H9 (cell line): ENCODE results near the gene SEZ6. TPM values are rescaled to one million over a fixed set of nuclear protein-coding genes. Genes with fewer than 3 reads are reported as not detected.

Experiments
- DNase-seq: peaks from one replicate; pipeline ENCODE4 v3.0.0-alpha.2; 2017
- H2AFZ ChIP-seq: one replicate; pipeline ENCODE4 v1.6.1; 2013; ENCODE audit warnings: mild to moderate bottlenecking, low read length, control low read depth, moderate library complexity
- H2AK5ac ChIP-seq: 2 replicates; pipeline ENCODE4 v1.6.1; 2013; ENCODE audit warnings: low read length, control low read depth, mixed read lengths; ENCODE audit not compliant: insufficient read length
- H2BK120ac ChIP-seq: one replicate; pipeline ENCODE4 v1.6.1; 2013; ENCODE audit warnings: low read depth, mild to moderate bottlenecking, low read length, control low read depth, inconsistent platforms; ENCODE audit not compliant: poor library complexity, severe bottlenecking
- H2BK12ac ChIP-seq: 2 replicates; pipeline ENCODE4 v1.6.1; 2013; ENCODE audit warnings: low read length, control low read depth, mixed read lengths, low read depth; ENCODE audit not compliant: insufficient read length
- H2BK15ac ChIP-seq: 2 replicates; pipeline ENCODE4 v1.6.1; 2013; ENCODE audit warnings: low read depth, low read length, control low read depth
- H2BK20ac ChIP-seq: one replicate; pipeline ENCODE4 v1.6.1; 2013; ENCODE audit warnings: low read depth, mild to moderate bottlenecking, low read length, control low read depth, inconsistent platforms; ENCODE audit not compliant: poor library complexity, severe bottlenecking
- H2BK5ac ChIP-seq: 2 replicates; pipeline ENCODE4 v1.6.1; 2013; ENCODE audit warnings: low read length, control low read depth, mixed read lengths; ENCODE audit not compliant: insufficient read length
- H3K14ac ChIP-seq: 2 replicates; pipeline ENCODE4 v1.6.1; 2013; ENCODE audit warnings: low read length, control low read depth; ENCODE audit not compliant: insufficient read depth
- H3K18ac ChIP-seq: 2 replicates; pipeline ENCODE4 v1.6.1; 2013; ENCODE audit warnings: low read depth, mild to moderate bottlenecking, mixed read lengths, low read length, control low read depth; ENCODE audit not compliant: insufficient read length
- H3K23ac ChIP-seq: 2 replicates; pipeline ENCODE4 v1.6.1; 2013; ENCODE audit warnings: low read length, control low read depth, mixed read lengths, low read depth; ENCODE audit not compliant: insufficient read length
- H3K23me2 ChIP-seq: 2 replicates; pipeline ENCODE4 v1.6.1; 2013; ENCODE audit warnings: low read depth, mild to moderate bottlenecking, mixed read lengths, low read length, control low read depth; ENCODE audit not compliant: insufficient read length, poor library complexity, severe bottlenecking
- H3K27ac ChIP-seq: 2 replicates; pipeline ENCODE4 v1.5.1; 2013; ENCODE audit warnings: low read length, control low read depth, mixed read lengths, low read depth; ENCODE audit not compliant: insufficient read length
- H3K27me3 ChIP-seq: 2 replicates; pipeline ENCODE4 v1.6.1; 2013; ENCODE audit warnings: low read length, control low read depth, inconsistent platforms; ENCODE audit not compliant: insufficient read depth
- H3K4ac ChIP-seq: 2 replicates; pipeline ENCODE4 v1.6.1; 2013; ENCODE audit warnings: low read depth, mild to moderate bottlenecking, control low read depth, inconsistent platforms, low read length, moderate library complexity
- H3K4me1 ChIP-seq: 2 replicates; pipeline ENCODE4 v1.6.1; 2013; ENCODE audit warnings: low read length, control low read depth, inconsistent platforms; ENCODE audit not compliant: insufficient read depth
- H3K4me2 ChIP-seq: 2 replicates; pipeline ENCODE4 v1.6.1; 2013; ENCODE audit warnings: low read length, control low read depth, mixed read lengths; ENCODE audit not compliant: insufficient read length, insufficient read depth
- H3K56ac ChIP-seq: 2 replicates; pipeline ENCODE4 v1.6.1; 2013; ENCODE audit warnings: low read depth, mild to moderate bottlenecking, mixed read lengths, low read length, control low read depth; ENCODE audit not compliant: insufficient read length
- H3K79me1 ChIP-seq: 2 replicates; pipeline ENCODE4 v1.6.1; 2013; ENCODE audit warnings: low read depth, mild to moderate bottlenecking, moderate library complexity, low read length, control low read depth, inconsistent platforms; ENCODE audit not compliant: insufficient read depth, poor library complexity, severe bottlenecking
- H3K79me2 ChIP-seq: 2 replicates; pipeline ENCODE4 v1.6.1; 2013; ENCODE audit warnings: low read length, control low read depth, inconsistent platforms; ENCODE audit not compliant: insufficient read depth
- H3K9ac ChIP-seq: 2 replicates; pipeline ENCODE4 v1.6.1; 2013; ENCODE audit warnings: low read length, control low read depth, mixed read lengths; ENCODE audit not compliant: insufficient read length; ENCODE audit errors: extremely low read depth
- H3K9me3 ChIP-seq: one replicate; pipeline ENCODE4 v1.6.1; 2013; ENCODE audit warnings: low read depth, low read length, inconsistent platforms; ENCODE audit not compliant: control insufficient read depth
- H3T11ph ChIP-seq: one replicate; pipeline ENCODE4 v1.6.1; 2013; ENCODE audit warnings: mild to moderate bottlenecking, low read length, control low read depth, inconsistent platforms
- H4K20me1 ChIP-seq: one replicate; pipeline ENCODE4 v1.6.1; 2013; ENCODE audit not compliant: control insufficient read depth, insufficient read length, insufficient read depth
- H4K5ac ChIP-seq: 2 replicates; pipeline ENCODE4 v1.6.1; 2013; ENCODE audit warnings: low read depth, mild to moderate bottlenecking, mixed read lengths, low read length, control low read depth; ENCODE audit not compliant: insufficient read length
- H4K8ac ChIP-seq: replicated peaks from 2 replicates; pipeline ENCODE4 v1.6.1; 2013; ENCODE audit warnings: low read length, control low read depth, mixed read lengths, low read depth; ENCODE audit not compliant: insufficient read length
- H4K91ac ChIP-seq: 2 replicates; pipeline ENCODE4 v1.6.1; 2013; ENCODE audit warnings: low read depth, mild to moderate bottlenecking, moderate library complexity, mixed read lengths, low read length, control low read depth; ENCODE audit not compliant: insufficient read length
- H3K27ac Mint-ChIP-seq, 3 experiments: 2 replicates in 2 of 3; 3 replicates in 1 of 3; pipeline ENCODE4 v1.8.0; 2020 to 2021; ENCODE audit warnings: mixed read lengths in 3 of 3, mild to moderate bottlenecking in 1 of 3, moderate library complexity in 1 of 3
- H3K27me3 Mint-ChIP-seq: 2 replicates; pipeline ENCODE4 v1.8.0; 2021; ENCODE audit warnings: low read depth, mild to moderate bottlenecking, moderate library complexity, mixed read lengths
- H3K36me3 Mint-ChIP-seq, 3 experiments: 2 replicates in 2 of 3; 3 replicates in 1 of 3; pipeline ENCODE4 v1.8.0; 2020 to 2021; ENCODE audit warnings: low read depth in 3 of 3, mixed read lengths in 3 of 3; ENCODE audit not compliant: insufficient read depth in 1 of 3
- H3K4me1 Mint-ChIP-seq, 2 experiments: 2 replicates each; pipeline ENCODE4 v1.8.0; 2020; ENCODE audit warnings: mixed read lengths in 2 of 2
- H3K4me3 Mint-ChIP-seq, 2 experiments: 2 replicates in 1 of 2; 3 replicates in 1 of 2; pipeline ENCODE4 v1.8.0; 2020 to 2021; ENCODE audit warnings: mild to moderate bottlenecking in 2 of 2, mixed read lengths in 2 of 2, moderate library complexity in 1 of 2
- H3K9me3 Mint-ChIP-seq, 2 experiments: 2 replicates in 1 of 2; 3 replicates in 1 of 2; pipeline ENCODE4 v1.8.0; 2020; ENCODE audit warnings: mild to moderate bottlenecking in 2 of 2, mixed read lengths in 2 of 2, moderate library complexity in 1 of 2
- WGBS: extraction: QIAGEN DNeasy Blood & Tissue Kit; methylation state at CpG from one replicate; pipeline ENCODE4 v1.1.7; 2013; ENCODE audit warnings: missing lambda C conversion rate, low lambda C conversion rate, mixed read lengths; ENCODE audit not compliant: insufficient read length; ENCODE audit errors: extremely low coverage; 5-methylcytosine and 5-hydroxymethylcytosine counted together
- total RNA-seq: library from RNA; stranded (reverse); gene quantifications from 2 replicates; pipeline ENCODE4 v1.2.1, GENCODE V29; 2021
- TF ChIP-seq, protein P1 (sequence below): fragments of 200-600 bp; sonication (generic); conservative IDR thresholded peaks from 3 replicates; pipeline ENCODE4 v1.8.0; 2021; ENCODE audit warnings: antibody characterized with exemption, mild to moderate bottlenecking

SEZ6 gene
- total RNA-seq, 1 experiment from 2014 or later: 1.8 TPM

DNA sequence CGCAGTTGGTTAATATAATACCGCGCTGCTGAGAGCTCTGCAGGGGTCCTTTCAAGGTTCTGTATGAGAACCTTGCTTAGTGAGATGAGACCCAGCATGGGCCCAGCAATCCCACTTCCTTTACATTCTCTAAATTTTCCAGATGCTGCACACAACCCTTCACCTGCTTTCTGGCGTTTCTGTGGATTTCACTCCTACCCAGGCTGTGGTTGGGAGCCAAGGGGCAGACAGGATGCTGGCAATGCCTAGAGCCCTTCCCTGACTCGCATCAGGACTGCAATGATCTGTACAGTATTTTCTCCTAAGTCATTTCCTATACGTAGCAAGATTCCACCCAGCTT, 27.0 kb upstream of the SEZ6 start:
- Histone ChIP-seq H3K27me3 (no peaks in the 10 kb centered on the region), H3K18ac (no peak overlapping the region), H3K9ac (no peak overlapping the region), H4K91ac (no peak overlapping the region), H3K14ac (no peak overlapping the region), H4K20me1 (no peaks in the 10 kb centered on the region), H2BK20ac (no peak overlapping the region), H4K8ac (no peak overlapping the region), H3K27ac (peak overlapping the region; percentile 70), H2BK120ac (no peak overlapping the region), H2BK5ac (no peak overlapping the region), H3K23me2 (no peaks in the 10 kb centered on the region), H2AFZ (no peak overlapping the region), H3T11ph (no peak overlapping the region), H3K79me2 (no peaks in the 10 kb centered on the region), H3K79me1 (no peaks in the 10 kb centered on the region), H3K4me1 (peaks cover 9% of the 10 kb centered on the region), H2BK15ac (no peak overlapping the region), H3K4ac (no peak overlapping the region), H2AK5ac (no peak overlapping the region), H3K9me3 (no peaks in the 10 kb centered on the region), H2BK12ac (no peak overlapping the region), H3K56ac (no peak overlapping the region), H3K23ac (no peak overlapping the region), H3K4me2 (peak overlapping the region; percentile 43), H4K5ac (no peak overlapping the region)
- peaks cover 13 to 20% (median 15%) of the 10 kb centered on the region in 3 experiments for H3K36me3 Mint-ChIP-seq
- DNase-seq: peak; percentile 76
- peak overlapping the region; percentile 11 to 39; a peak in 2 of 5 replicates for H3K4me3 Mint-ChIP-seq
- TF ChIP-seq, protein P1, sequence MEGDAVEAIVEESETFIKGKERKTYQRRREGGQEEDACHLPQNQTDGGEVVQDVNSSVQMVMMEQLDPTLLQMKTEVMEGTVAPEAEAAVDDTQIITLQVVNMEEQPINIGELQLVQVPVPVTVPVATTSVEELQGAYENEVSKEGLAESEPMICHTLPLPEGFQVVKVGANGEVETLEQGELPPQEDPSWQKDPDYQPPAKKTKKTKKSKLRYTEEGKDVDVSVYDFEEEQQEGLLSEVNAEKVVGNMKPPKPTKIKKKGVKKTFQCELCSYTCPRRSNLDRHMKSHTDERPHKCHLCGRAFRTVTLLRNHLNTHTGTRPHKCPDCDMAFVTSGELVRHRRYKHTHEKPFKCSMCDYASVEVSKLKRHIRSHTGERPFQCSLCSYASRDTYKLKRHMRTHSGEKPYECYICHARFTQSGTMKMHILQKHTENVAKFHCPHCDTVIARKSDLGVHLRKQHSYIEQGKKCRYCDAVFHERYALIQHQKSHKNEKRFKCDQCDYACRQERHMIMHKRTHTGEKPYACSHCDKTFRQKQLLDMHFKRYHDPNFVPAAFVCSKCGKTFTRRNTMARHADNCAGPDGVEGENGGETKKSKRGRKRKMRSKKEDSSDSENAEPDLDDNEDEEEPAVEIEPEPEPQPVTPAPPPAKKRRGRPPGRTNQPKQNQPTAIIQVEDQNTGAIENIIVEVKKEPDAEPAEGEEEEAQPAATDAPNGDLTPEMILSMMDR: no peak
- no CpG with 5 or more reads among the region's 6 CpGs for WGBS
- H3K4me1 Mint-ChIP-seq: peaks cover 40 to 41% of the 10 kb centered on the region in 2 experiments
- H3K27me3 Mint-ChIP-seq: peaks cover 6% of the 10 kb centered on the region
- H3K9me3 Mint-ChIP-seq: peaks cover 19 to 20% of the 10 kb centered on the region in 2 experiments
- peak overlapping the region; percentile 84 to 99 (median 95) for H3K27ac Mint-ChIP-seq
